ENCODE results near the gene HSF4.
A peak's percentile ranks its signal among the peaks of the same experiment; 100 is the strongest.
"Not testable (repeated sequence)": the region's sequence is repeated elsewhere in the genome, so short reads cannot be mapped to it uniquely, and the experiment has no call there.

Gene HSF4, protein sequence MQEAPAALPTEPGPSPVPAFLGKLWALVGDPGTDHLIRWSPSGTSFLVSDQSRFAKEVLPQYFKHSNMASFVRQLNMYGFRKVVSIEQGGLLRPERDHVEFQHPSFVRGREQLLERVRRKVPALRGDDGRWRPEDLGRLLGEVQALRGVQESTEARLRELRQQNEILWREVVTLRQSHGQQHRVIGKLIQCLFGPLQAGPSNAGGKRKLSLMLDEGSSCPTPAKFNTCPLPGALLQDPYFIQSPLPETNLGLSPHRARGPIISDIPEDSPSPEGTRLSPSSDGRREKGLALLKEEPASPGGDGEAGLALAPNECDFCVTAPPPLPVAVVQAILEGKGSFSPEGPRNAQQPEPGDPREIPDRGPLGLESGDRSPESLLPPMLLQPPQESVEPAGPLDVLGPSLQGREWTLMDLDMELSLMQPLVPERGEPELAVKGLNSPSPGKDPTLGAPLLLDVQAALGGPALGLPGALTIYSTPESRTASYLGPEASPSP

GRCh38 chr16:67164599-67165061, at the start of gene HSF4:
TSS of gene HSF4 (plus strand) at chr16:67164745. CDS start at chr16:67164812, 67 bp downstream.
- peak; percentile 34 for DNase-seq

DNA sequence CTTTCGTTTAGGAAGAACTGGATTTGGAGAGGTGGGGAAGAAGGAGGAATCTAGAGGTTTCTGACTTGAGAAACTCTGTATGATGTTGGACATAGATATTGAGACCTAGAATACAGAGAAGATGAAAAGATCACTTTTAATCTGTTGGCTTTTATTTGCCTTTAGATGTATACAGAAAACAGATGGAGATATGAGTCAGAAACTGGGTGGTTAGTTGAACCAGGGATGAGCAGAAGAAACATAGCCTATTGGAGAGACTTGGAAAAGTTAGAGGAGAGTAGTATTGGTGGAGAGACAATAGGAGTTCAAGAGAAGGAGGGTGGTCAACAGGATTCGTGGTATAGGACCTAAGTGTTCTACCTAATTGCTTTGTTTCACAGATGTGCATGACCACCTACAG, 49.8 kb upstream of the HSF4 start:
- peak; percentile 65 for DNase-seq

- peak; percentile 92 for DNase-seq
Measured at GRCh38 chr16:67115639-67116038, 48.9 kb upstream of the HSF4 start.

DNA sequence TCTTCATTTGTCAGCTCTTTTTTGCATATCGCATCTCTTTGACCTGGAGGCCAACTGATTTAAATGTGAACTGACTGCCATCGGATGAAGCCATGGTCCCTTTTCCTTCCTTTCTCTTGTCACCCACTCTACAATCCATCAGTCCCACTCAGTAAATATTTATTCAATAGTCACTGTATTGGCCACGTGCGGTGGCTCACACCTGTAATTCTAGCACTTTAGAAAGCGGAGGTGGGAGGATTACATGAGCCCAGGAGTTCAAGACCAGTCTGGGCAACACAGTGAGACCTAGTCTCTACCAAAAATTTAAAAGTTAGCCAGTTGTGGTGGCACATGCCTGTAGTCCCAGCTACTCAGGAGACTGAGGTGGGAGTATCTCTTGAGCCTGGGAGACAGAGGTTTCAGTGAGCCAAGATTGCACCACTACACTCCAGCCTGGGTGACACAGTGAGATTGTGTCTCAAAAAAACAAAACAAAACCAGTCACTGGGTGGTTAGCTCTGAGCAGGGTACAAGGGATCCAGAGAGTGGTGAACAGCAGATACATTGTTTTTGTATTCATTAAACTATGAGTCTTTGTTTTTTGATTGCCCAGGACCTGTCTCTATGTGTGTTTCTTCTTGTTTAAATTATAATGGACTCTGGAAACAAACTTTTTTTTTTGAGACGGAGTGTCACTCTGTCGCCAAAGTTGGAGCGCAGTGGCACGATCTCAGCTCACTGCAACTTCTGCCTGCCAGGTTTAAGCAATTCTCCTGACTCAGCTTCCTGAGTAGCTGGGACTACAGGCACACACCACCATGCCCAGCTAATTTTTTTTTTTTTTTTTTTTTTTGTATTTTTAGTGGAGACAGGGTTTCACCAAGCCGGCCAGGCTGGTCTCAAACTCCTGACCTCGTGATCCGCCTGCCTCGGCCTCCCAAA, 47.9 kb upstream of the HSF4 start:
- DNase-seq, result no peak

DNA sequence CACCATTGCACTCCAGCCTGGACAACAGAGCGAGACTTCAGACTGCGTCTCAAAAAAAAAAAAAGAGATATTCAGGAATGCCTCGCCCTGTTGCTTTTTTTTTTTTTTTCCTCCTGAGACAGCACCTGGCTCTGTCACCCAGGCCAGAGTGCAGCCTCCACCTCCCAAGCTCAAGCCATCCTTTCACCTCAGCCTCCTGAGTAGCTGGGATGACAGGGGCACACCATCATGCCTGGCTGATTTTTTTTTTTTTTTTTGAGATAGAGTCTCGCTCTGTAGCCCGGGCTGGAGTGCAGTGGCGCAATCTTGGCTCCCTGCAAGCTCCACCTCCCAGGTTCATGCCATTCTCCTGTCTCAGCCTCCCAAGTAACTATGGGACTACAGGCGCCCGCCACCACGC, 46.8 kb upstream of the HSF4 start:
- no peak for DNase-seq

DNA sequence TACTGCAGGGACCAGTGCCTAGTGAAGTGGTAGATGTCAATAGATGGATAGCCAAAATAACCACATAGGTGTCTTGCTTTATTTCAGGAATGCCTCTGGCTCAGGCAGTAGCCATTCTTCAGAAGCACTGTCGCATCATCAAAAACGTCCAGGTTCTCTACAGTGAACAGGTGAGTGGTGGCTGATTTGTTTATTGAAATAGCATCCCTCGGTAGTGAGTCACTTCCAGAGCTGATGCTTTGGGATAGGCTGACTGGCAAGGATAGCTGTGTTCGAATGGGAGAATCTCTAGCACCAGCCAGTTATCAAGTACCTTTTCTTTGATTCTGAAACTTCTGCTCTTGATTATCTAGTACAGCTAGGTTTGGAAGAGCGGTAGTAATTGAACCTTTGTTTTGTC, 44.5 kb upstream of the HSF4 start:
- DNase-seq, result no peak

GRCh38 chr16:67122799-67123198, 41.7 kb upstream of the HSF4 start:
- DNase-seq, result not testable (repeated sequence)

DNA sequence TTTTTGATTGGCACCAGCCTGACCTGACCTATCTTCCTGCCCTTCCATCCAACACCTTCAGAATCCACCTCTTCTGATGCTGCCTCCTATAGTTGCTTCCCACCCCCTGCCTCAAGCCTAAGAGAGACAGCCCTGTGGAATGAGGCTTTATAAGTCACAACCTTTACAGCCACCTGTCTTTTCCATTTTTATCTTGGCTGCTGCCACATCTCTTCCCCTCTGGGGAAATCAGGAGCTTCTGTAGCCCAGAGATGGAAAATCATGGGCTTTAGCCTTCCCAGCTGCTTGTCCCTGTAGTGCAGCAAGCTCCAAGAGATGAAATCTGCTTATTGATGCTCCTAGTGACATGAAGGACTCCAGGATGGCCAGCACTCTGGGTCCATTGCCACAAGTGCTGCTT, 36.1 kb upstream of the HSF4 start:
- no peak for DNase-seq

DNA sequence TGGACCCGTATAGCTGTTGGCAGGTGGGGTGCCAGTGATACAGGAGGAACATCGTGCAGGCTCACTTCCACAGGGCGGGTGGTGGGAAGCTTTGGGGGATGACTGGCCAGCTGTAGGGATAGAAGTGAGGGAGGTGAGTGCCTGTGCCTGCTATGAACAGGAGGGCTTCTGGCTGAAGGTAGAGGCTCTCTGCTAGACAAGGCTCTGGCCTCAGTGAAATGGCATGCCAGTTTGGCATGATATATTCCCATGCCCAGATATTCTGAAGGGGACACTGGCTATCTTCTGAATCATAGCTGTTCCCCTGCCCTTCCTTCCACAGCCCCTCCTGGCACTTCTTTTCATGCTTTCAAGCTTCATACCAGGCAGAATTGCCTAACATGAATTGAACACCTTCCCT, 35.7 kb upstream of the HSF4 start:
- no peak for DNase-seq

GRCh38 chr16:67129422-67129821, 35.1 kb upstream of the HSF4 start:
- no peak for DNase-seq

GRCh38 chr16:67137605-67138004, 26.9 kb upstream of the HSF4 start:
- DNase-seq, result no peak

GRCh38 chr16:67141391-67141790, 23.2 kb upstream of the HSF4 start:
- no peak for DNase-seq

DNA sequence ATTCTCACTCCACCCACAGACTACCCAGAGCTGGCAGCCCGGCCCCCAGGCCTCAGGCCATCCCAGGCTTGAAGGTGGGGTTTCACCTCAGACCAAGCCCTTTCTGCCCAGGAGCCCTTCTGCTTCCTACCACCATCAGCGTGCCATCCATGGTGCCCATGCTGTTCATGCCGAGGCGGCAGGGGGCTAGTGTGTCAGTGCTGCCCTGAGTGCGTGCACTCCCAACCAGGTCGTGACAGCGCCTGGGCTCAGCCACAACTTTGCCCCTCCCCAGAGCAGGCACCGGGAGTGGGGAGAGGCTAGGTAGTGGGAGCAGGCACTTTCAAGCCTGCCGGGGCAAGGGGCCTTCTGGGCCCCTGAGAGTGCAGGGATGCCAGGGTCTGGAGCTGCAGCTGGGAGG, 22.2 kb upstream of the HSF4 start:
- no peak for DNase-seq

GRCh38 chr16:67144943-67145342, 19.6 kb upstream of the HSF4 start:
- no peak for DNase-seq

- no peak for DNase-seq
Measured at GRCh38 chr16:67145746-67146145, 18.8 kb upstream of the HSF4 start.

GRCh38 chr16:67146523-67147357, 17.8 kb upstream of the HSF4 start:
- DNase-seq, result peak; percentile 23

DNA sequence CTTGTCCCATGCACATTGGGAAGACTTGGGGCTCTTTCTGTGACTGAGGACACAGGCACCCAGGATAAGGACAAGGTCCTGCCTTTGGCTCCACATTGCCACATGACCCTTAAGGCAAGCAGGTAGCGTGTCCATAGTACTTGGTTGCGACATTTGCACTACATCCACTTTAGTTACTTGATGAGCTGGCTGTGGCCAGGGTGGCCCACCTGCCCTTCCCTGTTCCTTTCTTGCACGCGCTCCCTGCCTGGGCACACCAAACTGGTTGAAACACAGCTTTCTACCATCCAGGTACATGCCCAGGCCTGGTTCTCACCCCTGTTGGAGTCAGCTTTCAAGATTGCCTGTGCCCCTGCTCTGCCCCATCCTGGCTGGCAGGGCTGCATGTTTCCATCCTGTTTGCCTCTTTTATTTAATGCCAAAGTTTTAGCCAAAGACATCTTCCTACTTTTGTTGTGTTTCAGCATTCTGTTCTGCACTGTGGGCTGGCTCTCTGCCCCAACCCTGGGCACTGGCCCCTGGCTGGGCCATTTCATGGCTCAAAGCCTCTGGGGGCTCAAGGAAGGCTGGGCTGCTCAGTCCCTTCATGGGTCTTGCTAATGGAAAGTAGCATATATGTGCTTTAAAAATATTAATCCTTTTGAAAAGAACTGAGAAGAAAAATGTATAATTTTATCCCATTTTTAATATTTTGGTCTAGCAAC, 17.0 kb upstream of the HSF4 start:
- no peak for DNase-seq

DNA sequence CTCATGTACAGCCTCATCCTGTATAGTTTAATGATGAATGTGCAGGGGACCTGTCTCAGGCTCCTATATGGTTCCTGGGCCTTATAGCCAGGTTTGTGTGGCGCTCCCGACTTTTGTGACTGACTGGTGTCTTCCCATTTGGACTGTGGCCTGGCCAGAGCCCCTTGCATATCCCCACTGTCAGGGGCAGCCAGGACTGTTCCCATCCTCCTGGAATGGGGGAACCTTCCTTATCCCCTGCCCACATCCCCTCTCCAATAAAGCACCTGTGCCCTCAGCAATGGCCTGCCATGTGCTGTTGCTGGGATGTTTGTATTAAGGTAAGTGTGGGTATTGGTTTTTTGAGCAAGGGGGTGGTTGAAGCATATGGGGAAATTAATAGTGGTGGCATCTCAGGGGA, 16.3 kb upstream of the HSF4 start:
- no peak for DNase-seq

DNA sequence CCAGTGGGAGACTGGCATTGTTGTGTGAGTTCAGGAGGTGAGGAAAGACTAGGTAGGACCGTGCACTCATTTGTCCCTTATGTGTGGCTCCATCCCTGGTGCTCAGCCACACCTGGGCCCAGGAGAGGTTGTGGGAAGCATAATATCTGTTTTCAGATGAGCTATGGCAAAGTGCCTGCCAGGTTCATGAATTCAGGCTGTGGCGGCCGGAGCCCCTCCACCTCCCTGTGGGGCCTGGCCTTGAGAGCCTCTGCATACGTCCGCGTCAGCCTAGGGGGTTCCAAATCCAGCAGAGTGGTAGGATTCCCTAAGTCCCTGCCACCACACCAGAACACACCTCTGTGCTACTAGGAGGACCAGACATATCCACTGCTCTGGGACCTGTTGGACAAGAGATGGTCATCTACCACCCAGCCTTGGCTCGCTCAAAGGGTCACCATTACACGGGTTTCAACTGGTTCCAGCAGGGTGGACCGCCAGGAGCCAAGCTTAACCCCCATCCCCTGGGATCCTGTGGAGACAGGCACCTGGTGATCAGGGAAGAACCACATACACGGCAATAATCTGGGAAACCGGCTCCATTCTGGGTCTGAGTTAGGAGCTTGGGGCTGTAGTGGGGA, 15.8 kb upstream of the HSF4 start:
- no peak for DNase-seq

DNA sequence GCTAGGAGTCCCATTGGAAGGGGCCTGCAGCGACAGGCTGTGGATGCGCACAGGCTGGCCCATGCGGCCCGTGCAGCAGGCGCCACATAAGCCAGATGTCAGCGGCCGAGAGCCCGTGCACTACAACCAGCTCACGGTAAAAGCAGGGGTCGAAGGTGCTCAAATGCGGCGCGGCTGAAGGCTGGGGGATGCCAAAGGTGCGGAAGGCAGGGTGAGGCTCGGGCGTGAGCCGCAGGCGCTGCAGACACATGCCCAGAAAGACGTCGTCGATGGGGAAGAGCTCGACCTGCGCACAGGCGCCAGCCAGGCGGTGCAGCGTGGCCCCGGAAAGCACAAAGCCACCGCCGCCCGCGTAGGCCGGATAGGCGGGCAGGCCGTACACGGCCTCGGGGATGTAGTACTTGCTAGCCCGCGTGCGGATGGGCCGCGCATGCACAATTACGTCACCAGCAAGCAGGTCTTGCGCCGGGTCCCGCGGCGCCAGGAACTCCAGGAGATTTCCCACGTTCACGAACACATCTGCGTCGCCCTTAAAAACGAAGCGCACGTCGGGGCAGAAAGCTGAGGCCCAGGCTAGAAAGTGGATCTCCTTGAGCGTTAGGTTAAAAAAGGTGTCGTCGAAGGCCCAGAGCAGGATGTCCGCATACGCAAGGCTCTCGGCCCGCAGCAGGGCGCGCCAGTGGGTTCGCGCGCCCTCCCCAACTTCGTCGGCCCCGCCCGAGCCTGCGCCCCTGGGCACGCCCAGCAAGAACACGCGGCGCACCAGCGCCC, 15.1 kb upstream of the HSF4 start:
- DNase-seq, result no peak

Measured in HCEC 1CT (cell line).